ENCODE measurements around the gene HDAC4. TPM values are rescaled to one million over a fixed set of nuclear protein-coding genes. Genes with fewer than 3 reads are reported as not detected.

HDAC4 gene
- total and polyA plus RNA-seq, 9 donors, result 7.0 to 74.0 (median 46.3) TPM

- Histone ChIP-seq H3K27ac (no peak overlapping the region), H3K9me3 (no peaks in the 10 kb centered on the region), H3K4me3 (no peak overlapping the region), H3K27me3 (no peaks in the 10 kb centered on the region), H3K4me1 (ENCODE audit: insufficient read depth) (no peaks in the 10 kb centered on the region), H3K36me3 (no peaks in the 10 kb centered on the region)
- intact Hi-C loops (cut with DNase I), result no loop called here
- WGBS, 3 donors, result 85 to 93% (median 89%) methylated on average over 18 to 20 of the region's 20 CpGs
- peak in 2 of 5 donors; percentile 17 to 21 for DNase-seq
- TF ChIP-seq CTCF (IDR thresholded peaks at IDR 0.05) (no peak), EP300 (IDR thresholded peaks at IDR 0.05) (no peak), POLR2A (IDR thresholded peaks at IDR 0.05) (no peak)
Observed at GRCh38 chr2:239378918-239379640, 21.7 kb downstream of the HDAC4 start.

- Histone ChIP-seq H3K9me3 (no peaks in the 10 kb centered on the region), H3K4me1 (ENCODE audit: insufficient read depth) (no peaks in the 10 kb centered on the region), H3K27me3 (no peaks in the 10 kb centered on the region), H3K36me3 (no peaks in the 10 kb centered on the region), H3K4me3 (no peak overlapping the region), H3K27ac (no peak overlapping the region)
- WGBS, 3 donors, result 92 to 94% (median 93%) methylated on average over 36 of the region's 36 CpGs
- intact Hi-C loops (cut with DNase I), result no loop called here
- no peak for TF ChIP-seq POLR2A (IDR thresholded peaks at IDR 0.05)
- no peak for TF ChIP-seq EP300 (IDR thresholded peaks at IDR 0.05)
- no peak for TF ChIP-seq CTCF (IDR thresholded peaks at IDR 0.05)
- peak in 2 of 5 donors; percentile 19 to 33 for DNase-seq
Observed at GRCh38 chr2:239378021-239378917, 22.6 kb downstream of the HDAC4 start.

DNA sequence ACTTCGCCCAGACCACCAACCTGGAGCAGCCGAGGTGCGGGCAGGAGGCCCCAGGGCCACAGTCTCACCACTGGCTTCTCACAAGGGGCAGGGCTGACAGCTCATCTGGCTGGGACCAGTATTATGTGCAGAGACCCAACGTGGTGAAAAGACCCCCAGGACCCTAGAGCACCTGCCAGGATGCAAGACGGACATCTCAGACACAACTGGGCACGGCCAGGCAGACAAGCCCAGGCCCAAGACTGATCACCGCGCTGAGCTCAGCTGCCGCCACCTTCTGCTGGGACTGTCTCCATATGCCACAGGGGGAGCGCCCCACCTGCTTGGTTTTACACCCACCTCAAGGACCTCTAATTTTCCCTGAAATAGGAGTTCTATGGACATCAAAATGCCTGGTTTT lies 23.2 kb downstream of the HDAC4 start:
- no peak overlapping the region for H3K4me3 ChIP-seq
- H3K27ac ChIP-seq, result no peak overlapping the region
- H3K27me3 ChIP-seq, result no peaks in the 10 kb centered on the region
- no peaks in the 10 kb centered on the region for H3K9me3 ChIP-seq
- no peaks in the 10 kb centered on the region for H3K4me1 ChIP-seq (ENCODE audit: insufficient read depth)
- intact Hi-C loops (cut with DNase I), result no loop called here
- peak in 1 of 5 donors; percentile 12 for DNase-seq
- TF ChIP-seq CTCF (IDR thresholded peaks at IDR 0.05) (no peak), POLR2A (IDR thresholded peaks at IDR 0.05) (no peak), EP300 (IDR thresholded peaks at IDR 0.05) (no peak)
- H3K36me3 ChIP-seq, result no peaks in the 10 kb centered on the region
- 78 to 95% (median 92%) methylated on average over 10 of the region's 10 CpGs for WGBS, 3 donors

DNA sequence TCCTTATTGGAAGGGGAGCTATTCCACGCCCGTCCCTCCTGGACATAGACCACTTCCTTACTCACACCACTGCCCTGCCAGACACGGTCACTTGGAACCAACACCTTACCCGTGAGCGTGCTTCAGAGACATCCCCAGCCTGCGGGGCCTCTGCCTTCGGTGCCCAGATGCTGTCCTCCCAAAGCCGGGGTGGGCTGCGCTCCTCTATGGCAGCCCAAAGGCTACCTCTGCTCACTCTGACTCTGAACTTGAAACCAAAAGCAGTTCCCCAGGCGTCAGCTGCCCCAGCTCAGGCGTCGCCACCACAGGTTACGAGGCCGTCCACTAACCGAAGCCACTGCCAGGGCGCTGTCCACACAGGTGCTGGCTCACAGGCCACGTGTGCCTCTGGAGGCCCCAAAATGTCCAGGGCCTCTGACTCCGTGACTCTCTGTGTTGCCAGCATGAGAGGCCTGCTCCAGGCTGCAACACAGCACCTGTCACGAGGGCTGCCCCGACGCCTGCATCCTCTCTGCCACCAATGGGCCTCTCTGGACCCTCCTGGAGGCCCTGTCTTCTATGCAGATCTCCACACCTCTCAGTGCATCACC lies 23.8 kb downstream of the HDAC4 start:
- no peak overlapping the region for H3K4me3 ChIP-seq
- no peaks in the 10 kb centered on the region for H3K4me1 ChIP-seq (ENCODE audit: insufficient read depth)
- H3K27ac ChIP-seq, result no peak overlapping the region
- no peaks in the 10 kb centered on the region for H3K27me3 ChIP-seq
- no peaks in the 10 kb centered on the region for H3K9me3 ChIP-seq
- DNase-seq, result peak in 1 of 5 donors; percentile 7
- TF ChIP-seq POLR2A (IDR thresholded peaks at IDR 0.05) (no peak), CTCF (IDR thresholded peaks at IDR 0.05) (no peak), EP300 (IDR thresholded peaks at IDR 0.05) (no peak)
- no peaks in the 10 kb centered on the region for H3K36me3 ChIP-seq
- 93 to 97% (median 95%) methylated on average over 21 of the region's 21 CpGs for WGBS, 3 donors
- intact Hi-C loops (cut with DNase I), result no loop called here
